ENCODE results near the gene TTI1.

TTI1 gene

DNA sequence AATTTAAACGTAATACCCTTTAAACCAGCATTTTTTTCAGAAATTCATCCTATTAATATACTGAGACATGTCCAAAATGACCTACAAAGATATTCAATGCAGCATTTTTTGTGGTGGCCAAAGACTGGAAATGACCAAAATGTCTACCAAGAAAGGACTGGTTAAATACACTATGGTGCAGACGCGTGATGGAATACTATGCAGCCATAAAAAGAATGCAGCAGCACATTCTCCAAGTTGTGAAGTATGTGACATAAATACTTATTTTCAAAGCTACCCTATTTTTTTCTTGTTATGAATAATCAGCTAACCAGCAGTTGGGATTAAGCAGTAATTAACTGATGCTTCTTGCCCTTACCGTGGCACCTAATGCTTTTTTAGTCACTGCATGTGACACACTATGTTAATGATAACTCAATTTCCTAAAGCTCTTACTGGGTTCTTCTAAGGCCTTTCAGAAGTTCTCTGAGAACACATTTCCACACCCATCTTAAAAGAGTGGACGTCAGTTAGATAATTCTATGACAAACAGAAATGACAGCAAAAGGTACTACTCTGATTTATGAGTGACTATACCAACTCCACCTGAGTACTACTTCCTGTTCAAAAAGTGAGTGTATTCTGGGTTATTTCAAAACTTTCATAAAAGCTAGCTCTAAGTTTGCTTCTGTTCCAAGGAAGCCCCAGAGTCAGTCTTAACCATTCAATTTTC, 24.9 kb downstream of the TTI1 start:
- no peak for DNase-seq

DNA sequence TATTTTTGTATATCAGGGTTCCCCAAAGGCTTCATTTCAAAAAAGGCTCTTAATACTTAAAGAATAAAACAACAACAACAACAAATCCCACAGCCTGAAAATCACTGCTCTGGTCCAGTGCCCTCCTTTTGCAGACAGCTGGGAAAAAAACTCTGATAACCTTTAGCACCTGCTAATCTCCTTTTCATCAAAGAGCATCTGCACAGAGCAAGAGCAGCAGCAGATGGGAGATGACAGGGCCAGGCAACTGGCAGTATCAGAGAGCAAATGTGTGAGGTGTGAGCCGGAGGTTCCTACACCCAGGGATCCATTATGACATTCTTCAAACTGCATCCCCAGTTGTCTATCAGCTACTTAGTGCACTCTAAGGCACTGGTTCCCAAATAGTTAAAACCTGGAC, 25.7 kb downstream of the TTI1 start:
- no peak for DNase-seq

DNA sequence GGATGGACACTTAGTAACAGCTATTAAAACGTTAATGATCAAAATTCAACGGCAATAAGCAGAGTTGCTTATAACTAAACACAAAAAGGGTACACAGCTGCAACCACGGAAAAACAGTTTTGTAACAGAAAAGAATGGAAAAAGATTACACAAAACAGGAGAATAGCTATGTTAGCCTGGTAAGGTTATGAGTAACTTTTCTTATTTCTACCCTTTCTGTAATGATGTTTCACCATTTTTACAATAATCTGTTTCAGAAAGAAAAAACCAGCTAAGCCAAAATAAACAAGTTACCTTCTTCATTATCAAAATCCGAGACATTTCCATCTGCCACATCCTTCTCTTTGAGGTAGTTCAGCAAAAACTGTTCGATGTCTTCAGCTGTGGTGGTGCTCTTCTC, 27.4 kb downstream of the TTI1 start:
- DNase-seq, result no peak

DNA sequence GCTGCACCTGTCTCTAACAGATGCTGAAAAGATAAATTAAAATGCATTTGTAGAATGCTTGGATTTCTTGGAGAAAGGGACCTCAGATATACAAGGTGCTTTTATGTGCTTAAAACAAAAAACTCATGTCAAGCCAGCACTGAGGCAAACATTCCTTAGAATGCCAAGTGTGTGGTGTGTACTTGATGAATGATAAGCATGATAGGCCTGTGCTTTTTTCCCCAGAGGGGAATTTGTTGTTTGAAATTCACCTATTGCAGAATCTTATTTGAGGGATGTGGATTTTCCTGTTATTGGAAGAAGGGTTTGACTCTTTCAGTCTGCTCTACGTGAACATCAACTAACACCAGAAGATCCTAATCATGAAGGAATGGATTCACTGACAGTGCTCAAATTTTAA, 28.8 kb downstream of the TTI1 start:
- DNase-seq, result no peak

DNA sequence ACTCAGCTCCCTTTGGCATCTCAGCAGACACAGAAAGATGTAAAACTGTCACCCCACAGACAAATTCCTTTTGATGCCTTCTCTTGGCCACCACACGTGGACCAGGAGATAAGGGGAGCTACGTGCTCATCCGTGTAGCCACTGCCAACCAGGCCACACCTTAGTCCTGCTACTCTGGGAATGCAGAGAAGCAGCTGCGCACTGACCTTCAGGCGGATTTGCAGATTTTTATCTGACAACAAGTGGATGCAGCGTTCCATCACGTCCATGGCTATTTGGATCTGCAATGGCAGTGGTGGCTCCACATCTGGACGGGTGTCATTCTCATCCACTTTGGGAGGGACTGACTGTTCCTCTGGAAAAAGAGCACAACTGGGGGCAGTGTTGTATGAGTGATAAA, 30.8 kb downstream of the TTI1 start:
- peak; percentile 26 for DNase-seq

DNA sequence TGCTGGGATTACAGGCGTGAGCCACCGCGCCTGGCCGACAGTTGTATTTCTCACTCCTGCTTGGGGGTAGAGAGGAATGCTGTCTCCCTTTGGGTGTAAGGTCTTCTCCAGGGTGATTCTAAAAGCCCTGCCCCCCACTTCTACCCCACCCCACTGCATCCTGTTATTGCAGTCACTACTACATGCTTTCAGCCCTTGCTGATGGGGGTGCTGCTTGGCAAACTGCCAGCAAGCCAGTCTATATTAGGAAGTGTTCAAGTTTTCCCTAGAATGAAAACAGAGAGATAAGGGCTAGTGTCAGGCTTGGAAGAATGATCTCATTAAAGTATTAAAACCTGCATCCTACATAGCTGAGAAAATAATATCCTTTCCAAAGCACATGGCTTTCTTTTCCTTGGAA, 31.3 kb downstream of the TTI1 start:
- peak; percentile 69 for DNase-seq

DNA sequence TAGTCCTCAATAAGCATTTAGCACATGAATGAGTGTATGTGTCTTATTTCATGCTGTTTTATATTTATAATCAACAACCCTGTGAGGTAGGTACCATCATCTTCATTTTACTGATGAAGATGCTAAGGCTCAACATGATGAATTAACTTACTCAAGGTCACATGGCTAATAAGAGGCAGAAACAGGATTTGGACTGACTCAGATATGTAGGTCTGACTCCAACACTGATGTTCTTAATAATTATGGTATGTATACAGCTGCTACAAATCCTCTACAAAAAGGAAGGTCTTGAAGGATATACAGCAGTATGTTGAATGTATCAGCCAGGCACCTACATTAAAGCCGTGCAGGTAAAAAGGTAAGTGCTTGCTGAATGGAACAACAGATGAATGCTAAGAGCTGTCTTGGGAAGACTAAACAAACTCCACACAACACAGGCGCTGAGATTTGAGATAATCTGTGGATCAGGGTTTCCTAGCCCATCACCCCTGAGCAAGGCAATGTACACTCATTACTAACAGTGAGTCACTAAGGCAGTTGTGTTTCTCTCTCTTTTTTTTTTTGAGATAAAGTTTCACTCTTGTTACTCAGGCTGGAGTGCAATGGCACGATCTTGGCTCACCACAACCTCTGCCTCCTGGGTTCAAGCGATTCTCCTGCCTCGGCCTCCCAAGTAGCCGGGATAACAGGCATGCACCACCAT, 31.9 kb downstream of the TTI1 start:
- DNase-seq, result peak; percentile 67

DNA sequence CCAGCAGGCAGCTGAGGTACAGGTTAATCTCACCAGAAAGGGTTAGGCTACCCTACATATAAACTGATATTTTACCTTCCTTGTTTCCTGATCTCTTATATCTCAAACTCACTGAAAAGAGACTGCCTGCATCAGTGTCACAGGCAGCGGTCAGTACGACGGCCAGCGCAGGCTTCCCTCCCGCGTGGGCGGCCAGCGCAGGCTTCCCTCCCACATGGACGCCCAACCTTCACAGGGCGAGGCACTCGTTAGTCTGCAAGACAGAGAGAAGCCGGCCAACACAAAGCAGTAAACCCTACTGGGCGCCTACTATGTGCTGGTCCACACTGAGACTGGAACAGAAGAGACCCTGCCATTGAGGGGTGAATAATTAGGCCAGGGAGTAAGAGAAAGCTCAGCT, 33.0 kb downstream of the TTI1 start:
- no peak for DNase-seq

DNA sequence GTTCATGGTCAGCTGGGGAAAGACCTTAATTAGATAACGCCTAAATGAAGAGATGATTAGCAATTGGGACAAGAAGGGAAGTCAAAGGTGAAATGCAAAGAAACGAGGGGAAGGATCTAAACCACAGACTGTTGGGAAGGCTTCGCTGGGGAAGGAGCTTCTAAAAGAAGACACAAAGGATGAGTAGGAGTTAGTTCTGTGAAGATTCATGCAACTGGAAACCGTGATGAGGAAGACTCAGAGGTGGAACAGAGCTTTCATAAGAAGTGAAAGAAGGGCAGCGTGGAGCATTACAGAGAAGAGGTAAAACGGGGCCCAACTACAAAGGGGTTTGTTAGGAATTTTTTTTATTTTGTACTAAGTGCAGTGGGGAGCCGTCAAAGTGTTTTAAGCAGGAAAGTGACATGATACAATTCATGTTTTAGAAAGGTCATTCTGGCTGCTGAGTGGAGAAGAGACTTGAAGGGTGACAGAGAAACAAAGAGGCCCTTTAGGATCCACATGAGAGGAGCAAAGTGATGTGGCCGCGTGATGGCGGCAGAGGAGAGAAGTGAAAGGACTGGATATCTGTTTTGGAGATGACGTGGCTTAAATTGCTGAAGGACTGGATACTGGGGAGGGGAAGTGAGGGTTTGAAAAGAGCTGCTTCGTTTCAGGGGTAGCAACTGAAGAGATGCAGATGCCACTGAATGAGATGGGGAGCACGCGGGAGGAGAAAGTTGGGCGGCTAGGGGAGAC, 33.6 kb downstream of the TTI1 start:
- DNase-seq, result no peak

DNA sequence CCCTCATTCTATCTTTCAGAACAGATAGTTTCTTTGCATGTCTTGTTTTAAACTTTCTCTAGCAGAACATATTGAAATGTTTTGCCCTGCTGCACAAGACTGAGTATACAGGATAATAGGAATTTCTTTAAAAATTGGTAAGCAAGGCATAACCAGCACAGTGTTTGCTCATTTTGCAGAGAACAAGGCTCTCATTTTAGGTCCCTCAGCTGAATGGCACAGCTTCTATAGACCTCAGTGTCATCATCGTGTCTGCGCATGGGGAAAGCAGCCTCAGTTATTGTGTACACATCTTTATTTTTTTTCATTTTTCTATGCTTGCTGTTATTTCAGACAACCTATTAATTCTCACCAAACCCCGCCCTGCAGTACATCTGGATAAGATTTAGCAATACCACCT, 35.7 kb downstream of the TTI1 start:
- DNase-seq, result no peak

DNA sequence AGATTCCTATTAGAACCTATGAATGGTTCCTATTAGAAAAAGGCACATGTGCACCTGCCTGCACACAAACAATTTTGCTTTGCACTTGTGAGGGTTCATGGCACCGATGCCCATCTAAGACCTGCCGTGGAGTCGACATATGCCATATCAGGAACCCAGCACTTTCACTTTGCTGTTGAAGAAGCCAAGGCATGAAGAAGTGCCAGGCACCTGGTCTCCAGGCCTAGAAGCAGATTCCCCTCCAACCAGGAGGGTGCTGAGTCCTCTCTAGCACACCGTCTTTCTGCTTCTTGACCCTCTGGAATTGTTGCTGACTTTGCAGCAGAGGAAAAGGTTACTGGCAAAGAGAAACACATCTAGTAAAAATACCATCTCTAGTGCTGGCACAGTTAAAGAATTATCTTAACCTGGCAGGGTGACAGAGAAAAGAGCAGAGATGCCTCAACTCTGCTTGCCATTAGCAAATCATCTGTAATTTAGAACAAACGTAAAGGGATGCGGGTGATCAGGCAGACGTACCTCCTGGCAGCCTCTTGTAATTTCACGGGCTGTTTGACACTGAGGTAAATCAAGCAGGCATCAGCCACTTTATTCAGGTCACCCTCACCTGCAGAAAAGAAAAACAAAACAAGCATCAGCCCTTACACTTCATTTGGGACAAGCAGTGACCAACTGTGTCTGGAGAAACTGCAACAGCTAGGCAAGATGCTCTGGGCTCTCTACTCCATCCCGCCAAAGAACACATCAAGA, 37.2 kb downstream of the TTI1 start:
- no peak for DNase-seq

DNA sequence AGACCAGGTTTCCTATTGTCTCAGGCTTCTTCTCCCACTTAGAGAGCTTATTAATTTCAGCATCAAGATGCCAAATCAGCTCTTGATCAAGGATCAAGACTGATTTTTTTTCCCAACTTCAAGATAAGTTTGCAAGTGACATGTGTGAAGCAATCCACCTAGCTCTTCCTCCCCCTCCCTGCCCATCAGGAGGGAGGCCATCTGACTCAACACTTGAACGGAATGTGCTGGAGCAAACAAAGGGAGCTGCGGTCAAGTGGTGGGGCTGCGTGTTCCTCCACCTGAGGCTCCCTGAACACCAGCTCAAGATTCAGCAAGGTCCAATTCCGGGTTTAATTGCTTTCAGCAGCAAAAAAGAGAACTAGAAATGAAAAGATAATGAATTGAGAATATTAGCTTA, 38.7 kb downstream of the TTI1 start:
- no peak for DNase-seq

DNA sequence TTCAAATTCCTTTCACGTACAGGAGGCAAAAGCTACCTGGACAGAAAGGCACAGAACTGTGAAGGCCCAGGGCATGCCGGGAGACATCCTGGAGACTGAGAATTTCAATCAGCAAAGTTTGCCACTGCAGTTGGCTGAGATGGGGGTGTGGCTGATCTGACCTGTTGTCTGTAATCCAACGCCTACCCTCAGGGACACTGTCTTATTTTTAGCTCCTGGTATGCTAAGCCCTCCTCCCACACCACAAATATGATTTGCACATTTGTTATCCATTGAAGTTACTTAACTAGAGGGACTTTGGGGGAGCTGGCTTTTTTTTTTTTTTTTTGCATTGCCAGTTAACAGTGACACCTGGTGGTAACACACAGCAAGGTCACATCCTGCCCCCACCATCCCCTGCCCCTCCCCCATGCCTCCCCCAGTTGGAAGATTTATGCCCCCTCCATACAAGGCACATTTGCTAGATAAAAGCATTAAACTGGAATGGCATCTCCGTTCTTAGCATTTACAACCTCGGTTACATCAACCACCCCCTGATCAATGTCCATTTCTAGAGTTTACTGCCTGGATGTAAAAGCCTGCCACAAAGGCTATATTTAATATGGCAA, 40.4 kb downstream of the TTI1 start:
- DNase-seq, result peak; percentile 25

DNA sequence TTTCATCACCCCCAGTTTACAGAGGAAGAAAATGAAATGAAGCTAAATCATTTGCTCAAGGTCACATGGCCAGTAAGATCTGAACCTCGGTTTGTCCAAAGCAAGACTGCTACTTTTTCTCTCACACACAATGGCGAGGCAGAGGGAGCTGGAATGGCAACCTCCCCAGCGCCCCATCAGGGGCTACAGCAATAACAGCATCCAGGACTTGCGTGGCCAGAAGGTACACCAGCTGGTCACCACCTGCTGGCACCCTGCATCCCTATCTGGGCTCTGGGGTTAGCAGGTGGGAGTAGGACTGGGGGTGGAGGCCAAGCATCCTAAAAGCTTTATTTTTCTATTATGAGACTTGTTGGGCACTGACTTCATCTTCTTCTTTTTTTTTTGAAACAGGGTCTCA, 41.3 kb downstream of the TTI1 start:
- no peak for DNase-seq

DNA sequence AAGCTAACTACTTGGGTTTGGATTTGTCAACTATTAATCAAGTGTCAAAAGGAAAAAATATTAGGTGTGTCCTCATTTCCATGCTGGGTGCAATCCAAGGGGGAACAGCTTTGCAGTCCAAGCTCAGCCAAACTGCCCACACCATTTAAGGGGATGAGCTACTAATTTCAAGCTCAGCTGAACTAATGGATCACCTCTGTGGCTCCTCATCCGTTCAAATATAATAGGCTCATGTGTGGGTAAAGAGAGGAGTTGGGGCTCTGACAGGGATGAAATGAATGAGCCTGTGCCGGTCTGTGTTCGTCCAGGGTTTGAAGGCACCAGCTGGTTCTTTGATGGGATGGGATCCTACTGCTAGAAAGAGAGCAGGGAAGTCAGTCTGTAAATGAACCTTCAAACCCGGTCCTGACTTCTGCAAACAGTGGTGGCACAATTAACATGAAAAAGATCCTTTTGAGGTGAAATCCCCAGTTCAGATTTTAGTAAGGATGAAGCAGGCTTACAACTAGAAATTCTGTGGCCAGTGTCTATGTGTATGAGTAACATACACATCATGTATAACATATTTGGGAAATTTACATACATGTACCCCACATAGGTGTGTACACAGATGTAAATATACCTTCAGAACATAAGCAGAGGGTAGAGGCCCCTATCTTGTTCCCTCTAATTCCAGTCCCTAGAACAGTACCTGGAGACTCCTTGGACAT, 41.9 kb downstream of the TTI1 start:
- DNase-seq, result no peak

DNA sequence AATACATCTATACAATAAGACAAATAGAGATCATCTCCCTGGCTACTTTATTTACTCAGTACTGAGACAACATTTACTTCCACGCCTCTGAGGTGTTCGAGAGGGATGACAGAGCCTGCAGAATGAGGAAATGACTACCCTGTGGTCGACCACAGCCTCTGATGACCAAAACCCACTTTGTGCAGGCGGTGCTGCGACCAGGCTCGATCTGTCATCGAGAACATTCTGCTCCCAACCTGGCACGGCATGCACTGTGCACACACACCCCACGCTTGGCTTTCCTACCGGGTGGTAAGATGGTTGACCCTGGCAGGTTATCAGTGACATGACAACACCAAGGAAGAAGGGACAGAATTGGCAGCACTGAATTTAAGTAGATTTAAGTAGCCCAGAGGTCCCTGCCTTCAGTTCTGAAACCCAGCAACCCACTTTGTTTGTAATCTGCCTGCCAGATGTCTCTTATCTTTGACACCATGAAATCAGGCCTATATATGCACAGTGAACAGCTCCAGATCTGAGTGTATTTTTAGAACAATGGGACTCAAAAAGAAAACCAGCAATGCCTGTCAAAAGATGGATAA, 42.6 kb downstream of the TTI1 start:
- no peak for DNase-seq

DNA sequence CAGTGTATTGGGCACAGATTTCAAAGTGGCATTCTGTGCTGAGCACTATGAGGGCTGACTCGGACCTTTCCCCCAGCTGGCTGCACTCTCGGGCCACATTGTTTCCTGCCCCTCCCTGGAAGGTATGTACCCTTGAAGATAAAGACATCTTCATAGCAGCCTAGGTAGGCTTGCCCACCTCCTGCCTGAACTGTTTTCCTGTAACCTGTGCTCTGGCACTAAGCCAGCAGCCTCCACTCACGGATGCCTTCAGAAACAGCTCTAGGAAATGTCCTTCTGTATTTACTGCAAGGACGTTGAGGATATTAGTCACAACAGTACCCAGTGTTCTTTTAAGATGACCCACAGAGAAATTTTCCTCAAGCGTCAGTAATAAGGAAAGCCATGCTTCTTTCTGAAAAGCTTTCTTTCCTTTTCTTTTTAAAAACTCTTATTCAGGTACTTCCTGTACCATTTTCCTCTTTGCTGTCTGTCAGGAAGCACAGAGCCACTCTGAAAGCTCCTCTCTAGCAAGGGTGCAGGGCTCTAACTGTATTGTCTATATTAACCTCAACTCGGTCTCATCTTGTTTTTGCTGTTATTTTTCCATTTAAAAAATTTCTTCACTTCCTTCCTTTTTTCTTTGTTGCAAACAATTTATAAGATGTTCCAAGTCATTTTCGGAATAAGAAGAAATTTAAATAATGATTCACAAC, 43.5 kb downstream of the TTI1 start:
- no peak for DNase-seq

DNA sequence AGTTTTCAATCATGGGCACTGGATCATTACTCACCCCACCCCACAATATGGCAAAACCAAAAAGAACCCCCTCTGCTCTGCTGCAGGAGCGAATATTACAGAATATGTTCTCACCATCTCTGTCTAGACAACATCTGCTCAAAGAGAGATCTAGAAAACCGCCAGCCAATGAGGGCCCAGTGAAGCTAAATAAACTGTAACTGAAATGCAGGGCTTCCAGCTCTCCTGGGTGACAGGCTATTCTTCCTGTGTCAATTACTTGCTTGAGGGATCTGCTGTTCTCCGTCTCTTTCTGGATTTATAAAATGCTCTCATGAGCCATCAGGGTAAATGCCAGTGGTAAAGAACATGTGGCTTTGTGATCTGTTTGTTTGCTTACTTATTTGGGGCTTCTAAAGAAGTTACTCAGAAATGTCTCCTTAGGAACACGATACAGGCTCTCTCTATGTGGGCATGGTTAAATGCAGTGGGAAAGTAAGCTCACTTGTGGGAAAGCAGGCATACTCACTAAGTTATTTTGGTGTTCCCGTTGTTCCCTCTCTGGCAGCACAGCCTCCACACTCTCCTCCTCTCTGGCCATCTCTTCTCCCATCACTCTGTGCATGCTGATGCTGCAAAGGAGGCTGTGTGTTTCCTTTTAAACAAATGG, 44.8 kb downstream of the TTI1 start:
- no peak for DNase-seq

DNA sequence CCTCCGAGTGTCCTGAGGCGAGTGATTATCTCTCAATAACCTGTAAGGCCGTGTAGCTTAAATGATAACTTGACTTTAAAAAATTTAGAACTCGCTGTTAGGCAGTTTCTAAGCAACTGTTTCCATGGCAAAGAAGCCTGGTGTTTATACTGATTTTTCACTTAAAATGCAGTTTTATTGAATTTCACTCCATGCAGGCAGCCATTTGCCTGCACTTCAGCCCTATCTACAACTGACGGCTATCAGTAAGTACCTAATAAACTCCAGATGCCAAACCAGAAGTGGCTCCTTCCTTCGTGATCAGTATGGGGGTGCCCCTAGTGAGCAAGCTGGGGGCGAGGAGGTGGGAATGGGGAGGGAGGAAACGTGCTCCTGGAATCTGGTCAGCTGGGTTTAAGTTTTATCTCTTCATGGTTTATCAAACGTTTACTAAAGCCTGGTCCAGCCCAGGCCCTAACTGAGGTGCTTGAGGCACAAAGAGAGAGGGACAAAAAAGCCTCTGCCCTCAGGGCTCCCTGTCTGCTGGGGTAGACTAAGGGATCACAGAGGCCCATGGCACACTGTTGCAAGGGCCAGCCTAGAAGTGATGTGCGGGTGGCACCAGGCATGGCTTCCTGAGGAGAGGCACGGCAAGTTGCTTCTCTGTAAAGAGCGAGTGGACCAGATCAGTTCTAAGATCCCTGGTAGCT, 45.5 kb downstream of the TTI1 start:
- no peak for DNase-seq

Measured in NCI-H226 (cell line).